GM21619 (cell line): ENCODE data around the gene TIPARP.
"Not testable (repeated sequence)": the region's sequence is repeated elsewhere in the genome, so short reads cannot be mapped to it uniquely, and the experiment has no call there.

Experiments used
- ATAC-seq: cut with Tn5 transposase; IDR thresholded peaks from one replicate; pipeline ENCODE4 v1.9.1; 2021; ENCODE audit not compliant: unreplicated experiment

Gene TIPARP

GRCh38 chr3:156737049-156737448 lies 62.7 kb downstream of the TIPARP start:
- ATAC-seq: not testable (repeated sequence)

- no peak for ATAC-seq
Observed at GRCh38 chr3:156738251-156738650, 63.9 kb downstream of the TIPARP start.

- ATAC-seq: no peak
Observed at GRCh38 chr3:156739976-156740375, 65.6 kb downstream of the TIPARP start.

GRCh38 chr3:156740581-156740980 lies 66.2 kb downstream of the TIPARP start:
- not testable (repeated sequence) for ATAC-seq

GRCh38 chr3:156741935-156742334 lies 67.5 kb downstream of the TIPARP start:
- no peak for ATAC-seq

GRCh38 chr3:156742401-156742800 lies 68.0 kb downstream of the TIPARP start:
- no peak for ATAC-seq

- no peak for ATAC-seq
Observed at GRCh38 chr3:156743859-156744258, 69.5 kb downstream of the TIPARP start.

GRCh38 chr3:156744631-156745030 lies 70.2 kb downstream of the TIPARP start:
- ATAC-seq: no peak

- no peak for ATAC-seq
Observed at GRCh38 chr3:156745766-156746165, 71.4 kb downstream of the TIPARP start.

GRCh38 chr3:156747046-156747445 lies 72.7 kb downstream of the TIPARP start:
- ATAC-seq: no peak

GRCh38 chr3:156749244-156749643 lies 74.9 kb downstream of the TIPARP start:
- ATAC-seq: no peak

- no peak for ATAC-seq
Observed at GRCh38 chr3:156750191-156750873, 75.9 kb downstream of the TIPARP start.

- ATAC-seq: no peak
Observed at GRCh38 chr3:156750874-156751245, 76.5 kb downstream of the TIPARP start.

GRCh38 chr3:156751461-156752025 lies 77.2 kb downstream of the TIPARP start:
- no peak for ATAC-seq
